Coronary artery (tissue), 2 donors: ENCODE data around the gene ATF1.

Experiments
- DNase-seq: peaks from one replicate; pipeline ENCODE4 v3.0.0-alpha.2; 2017; ENCODE audit warnings: low spot score
- H3K27ac ChIP-seq, 2 donors: fragments of 200-600 bp; sonication (generic); one replicate each; pipeline ENCODE4 v1.5.1; 2016 to 2019
- H3K4me3 ChIP-seq: fragments of 200-600 bp; sonication (generic); 2 replicates; pipeline ENCODE4 v1.5.1; 2016; ENCODE audit warnings: mild to moderate bottlenecking, moderate library complexity
- TF ChIP-seq, protein P1 (sequence below): fragments of 200-600 bp; sonication (generic); IDR thresholded peaks from one replicate; pipeline ENCODE4 v1.5.1; 2019; ENCODE audit warnings: antibody characterized with exemption

ATF1 gene

DNA sequence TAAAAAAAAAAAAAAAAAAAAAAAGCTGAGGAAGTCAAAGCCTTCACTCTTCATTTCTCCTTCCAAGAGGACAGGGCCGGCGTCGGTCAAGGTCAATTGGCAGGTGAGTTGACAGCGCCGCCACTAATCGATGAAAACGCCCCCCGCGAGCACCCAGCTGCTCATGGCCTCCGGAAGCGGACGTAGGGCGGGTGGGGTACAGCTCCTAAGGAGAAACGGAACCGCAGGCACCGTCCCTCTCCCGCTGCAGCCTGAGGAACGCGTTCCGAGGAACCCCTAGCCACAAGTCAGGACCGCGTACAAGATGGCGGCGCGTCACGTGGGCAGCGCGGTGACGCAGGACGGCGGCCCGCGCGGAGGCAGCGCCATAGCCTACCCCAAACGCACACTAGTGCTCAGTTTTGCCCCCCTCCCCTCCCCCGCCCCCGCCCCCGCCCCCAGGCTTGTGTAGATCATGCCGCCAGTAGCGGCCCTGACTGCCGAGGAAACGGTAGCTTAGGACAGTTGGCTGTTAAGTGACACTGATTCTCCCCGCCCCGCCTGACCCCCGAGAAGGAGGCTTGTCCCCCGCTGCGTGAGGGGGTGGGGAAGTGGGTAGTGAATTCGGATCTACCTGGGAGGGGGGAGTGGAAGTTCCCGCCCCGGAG lies at the start of gene ATF1:
Gene ATF1 (plus strand): TSS at position 463 of the 647 bp plus-strand sequence. CDS start 16,045 bp downstream, outside the sequence.
- DNase-seq: peak; percentile 97
- peak within 1 kb of the TSS; percentile 96 to 100 for H3K27ac ChIP-seq
- TF ChIP-seq, protein P1, sequence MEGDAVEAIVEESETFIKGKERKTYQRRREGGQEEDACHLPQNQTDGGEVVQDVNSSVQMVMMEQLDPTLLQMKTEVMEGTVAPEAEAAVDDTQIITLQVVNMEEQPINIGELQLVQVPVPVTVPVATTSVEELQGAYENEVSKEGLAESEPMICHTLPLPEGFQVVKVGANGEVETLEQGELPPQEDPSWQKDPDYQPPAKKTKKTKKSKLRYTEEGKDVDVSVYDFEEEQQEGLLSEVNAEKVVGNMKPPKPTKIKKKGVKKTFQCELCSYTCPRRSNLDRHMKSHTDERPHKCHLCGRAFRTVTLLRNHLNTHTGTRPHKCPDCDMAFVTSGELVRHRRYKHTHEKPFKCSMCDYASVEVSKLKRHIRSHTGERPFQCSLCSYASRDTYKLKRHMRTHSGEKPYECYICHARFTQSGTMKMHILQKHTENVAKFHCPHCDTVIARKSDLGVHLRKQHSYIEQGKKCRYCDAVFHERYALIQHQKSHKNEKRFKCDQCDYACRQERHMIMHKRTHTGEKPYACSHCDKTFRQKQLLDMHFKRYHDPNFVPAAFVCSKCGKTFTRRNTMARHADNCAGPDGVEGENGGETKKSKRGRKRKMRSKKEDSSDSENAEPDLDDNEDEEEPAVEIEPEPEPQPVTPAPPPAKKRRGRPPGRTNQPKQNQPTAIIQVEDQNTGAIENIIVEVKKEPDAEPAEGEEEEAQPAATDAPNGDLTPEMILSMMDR: no peak
- peak within 1 kb of the TSS; percentile 99 for H3K4me3 ChIP-seq

DNA sequence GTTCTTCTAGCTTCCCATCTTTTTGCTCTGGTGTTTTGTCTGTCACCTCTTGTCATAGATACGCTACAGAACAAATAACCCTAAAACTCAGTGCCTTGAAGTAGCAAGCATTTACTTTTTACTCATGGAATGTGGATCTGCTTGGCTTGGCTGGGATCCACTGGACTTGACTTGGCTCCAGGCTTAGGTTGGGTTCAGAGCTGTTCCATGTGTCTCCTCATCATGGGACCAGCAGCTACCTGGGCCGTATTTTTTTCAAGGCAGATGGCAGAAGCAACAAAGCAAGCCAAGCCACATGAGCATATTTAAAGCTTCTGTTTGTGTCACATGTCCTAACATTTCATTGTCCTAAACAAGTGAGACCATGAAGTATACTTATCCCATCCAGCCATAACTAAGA lies 48.7 kb upstream of the ATF1 start:
- H3K27ac ChIP-seq: no peak overlapping the region
- TF ChIP-seq, protein P1: no peak
- no peak for DNase-seq

DNA sequence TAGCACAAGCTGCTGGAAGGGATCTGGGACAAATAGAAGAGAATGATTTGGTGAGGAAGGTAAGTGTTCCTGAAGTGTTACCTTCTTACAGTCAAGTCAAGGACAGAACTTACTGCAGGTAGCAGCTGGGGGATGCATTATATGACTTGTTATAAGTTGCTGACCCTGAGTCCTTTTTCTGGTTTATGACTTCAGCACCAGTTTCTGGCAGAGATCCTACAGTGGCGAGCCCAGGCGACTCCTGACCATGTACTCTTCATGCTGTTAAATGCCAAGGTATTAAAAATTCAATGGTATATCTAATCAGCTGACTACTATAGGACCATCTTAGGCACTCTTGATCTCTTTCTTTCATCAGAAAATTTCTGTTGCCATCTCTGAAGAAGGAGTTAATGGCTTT lies 45.1 kb upstream of the ATF1 start:
- TF ChIP-seq, protein P1: no peak
- H3K27ac ChIP-seq: no peak overlapping the region
- DNase-seq: no peak
- no peak overlapping the region for H3K4me3 ChIP-seq

More for the DNA sequence above, 48.7 kb upstream of the ATF1 start:
- H3K4me3 ChIP-seq: no peak overlapping the region

DNA sequence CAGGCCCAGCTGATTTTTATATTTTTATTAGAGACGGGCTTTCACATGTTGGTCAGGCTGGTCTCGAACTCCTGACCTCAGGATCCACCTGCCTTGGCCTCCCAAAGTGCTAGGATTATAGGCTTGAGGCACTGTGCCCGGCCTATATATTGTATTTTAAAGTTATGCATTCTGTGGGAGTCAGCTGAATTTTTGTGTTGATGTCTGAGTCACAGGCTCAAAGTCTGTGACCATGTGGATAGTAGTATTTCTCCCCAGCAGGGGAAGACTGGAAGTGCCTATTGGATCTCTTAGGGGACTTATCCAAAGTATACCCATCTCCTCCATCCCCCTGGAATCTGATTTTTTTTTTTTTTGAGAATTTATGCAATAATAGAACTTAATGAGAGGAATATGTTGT lies 43.8 kb upstream of the ATF1 start:
- no peak overlapping the region for H3K27ac ChIP-seq
- H3K4me3 ChIP-seq: no peak overlapping the region
- DNase-seq: no peak
- TF ChIP-seq, protein P1: no peak

DNA sequence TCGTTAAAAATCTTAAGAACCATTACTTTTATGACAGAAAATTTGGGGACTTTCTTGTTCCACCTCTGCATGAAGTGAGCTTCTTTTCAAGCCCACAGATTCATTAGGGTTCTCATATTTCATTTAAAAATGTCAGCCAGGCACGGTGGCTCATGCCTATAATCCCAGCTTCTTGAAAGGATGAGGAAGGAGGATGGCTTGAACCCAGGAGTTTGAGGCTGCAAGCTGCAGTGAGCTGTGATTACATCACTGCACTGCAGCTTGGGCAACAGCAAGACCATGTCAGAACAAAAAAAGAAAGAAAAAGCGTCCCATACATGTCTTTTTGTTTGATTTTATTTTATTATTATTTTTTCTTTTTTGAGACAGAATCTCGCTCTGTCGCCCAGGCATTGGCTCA lies 43.4 kb upstream of the ATF1 start:
- TF ChIP-seq, protein P1: no peak
- Histone ChIP-seq H3K4me3 (no peak overlapping the region), H3K27ac (no peak overlapping the region)
- no peak for DNase-seq

DNA sequence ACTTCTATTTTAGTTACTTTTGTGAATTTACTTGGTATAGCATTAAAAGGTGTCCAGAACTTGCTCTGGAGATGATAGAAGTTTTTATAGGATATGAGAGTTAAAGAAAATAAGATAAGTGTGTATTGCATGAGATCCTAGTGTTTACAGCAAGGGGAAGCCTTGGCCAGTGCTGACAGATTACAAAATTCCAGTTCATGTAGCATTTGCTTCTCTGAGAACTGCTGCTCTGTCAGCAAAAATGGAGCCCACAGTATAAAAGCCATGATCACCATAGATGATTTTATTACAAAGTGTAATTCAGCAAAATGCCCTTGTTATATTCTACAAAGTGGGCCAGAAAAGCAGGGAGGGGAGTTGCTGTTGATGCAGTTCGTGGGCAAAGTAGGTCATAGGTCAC lies 40.0 kb upstream of the ATF1 start:
- no peak overlapping the region for H3K27ac ChIP-seq
- TF ChIP-seq, protein P1: no peak
- no peak for DNase-seq
- H3K4me3 ChIP-seq: no peak overlapping the region
